GM06990 (cell line): ENCODE measurements around the gene ENC1.

ENCODE experiments used
- DNase-seq: peaks from one replicate; pipeline ENCODE4 v3.0.0-alpha.2; 2011; ENCODE audit not compliant: insufficient read length; ENCODE audit errors: extremely low read depth
- H3K27me3 ChIP-seq: replicated peaks from 2 replicates; pipeline ENCODE4 v1.6.0; 2011; ENCODE audit warnings: low read length; ENCODE audit not compliant: control insufficient read depth, insufficient read depth
- H3K36me3 ChIP-seq: 2 replicates; pipeline ENCODE4 v1.5.1; 2011; ENCODE audit warnings: low read length; ENCODE audit not compliant: control insufficient read depth, insufficient read depth
- H3K4me3 ChIP-seq: replicated peaks from 2 replicates; pipeline ENCODE4 v1.5.1; 2011; ENCODE audit warnings: low read depth, mild to moderate bottlenecking, control low read depth, low read length
- TF ChIP-seq, protein P1 (sequence below): IDR thresholded peaks from 2 replicates; pipeline ENCODE4 v1.5.1; 2011; ENCODE audit warnings: low read length, control low read depth, mild to moderate bottlenecking, inconsistent platforms; ENCODE audit not compliant: insufficient read depth, poor library complexity, severe bottlenecking

Gene ENC1

DNA sequence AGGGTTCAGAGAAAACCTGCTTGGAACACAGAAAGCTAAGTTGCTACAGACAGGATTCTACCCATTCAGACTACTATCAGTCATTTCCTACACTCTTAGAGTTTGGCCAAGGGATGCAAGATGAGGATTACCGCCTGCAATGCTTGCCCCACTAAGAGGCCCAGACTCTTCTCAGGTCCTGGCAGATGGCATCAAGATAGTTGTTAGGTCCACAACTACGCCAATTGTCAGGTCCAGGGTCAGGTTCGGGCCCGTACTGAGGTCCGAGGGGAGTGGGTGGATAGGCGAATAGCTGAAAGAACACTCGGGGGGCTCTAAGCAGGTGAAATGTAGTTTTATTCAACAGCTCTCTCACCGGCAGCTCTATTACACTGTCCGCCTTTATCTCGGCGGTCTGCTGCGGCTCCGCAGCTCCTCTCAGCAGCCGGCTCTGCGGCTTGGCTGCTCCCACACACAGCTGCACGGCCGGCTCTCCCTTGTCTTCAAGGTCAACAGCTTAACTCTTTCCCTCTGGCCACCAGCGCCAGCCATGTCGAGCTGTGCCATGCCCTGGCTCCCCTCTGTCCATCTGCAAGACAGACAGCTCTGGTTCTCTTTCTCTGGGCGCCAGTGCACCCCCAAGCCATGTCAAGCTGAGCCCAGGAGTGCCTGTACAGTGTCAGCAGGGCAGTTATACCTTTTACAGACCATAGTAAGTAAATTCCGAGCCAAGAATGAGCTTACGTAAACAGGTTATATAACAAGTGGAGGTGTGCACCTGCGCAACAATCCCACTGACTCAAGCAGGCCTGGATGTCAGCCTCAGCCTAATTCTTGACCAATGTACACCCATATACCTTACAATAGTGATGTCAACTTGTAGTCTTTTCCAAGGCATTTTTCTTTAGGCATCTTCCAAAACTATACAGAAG is 24.0 kb downstream of the ENC1 start:
- no peak for DNase-seq
- Histone ChIP-seq H3K36me3 (no peaks in the 10 kb centered on the region), H3K4me3 (no peak overlapping the region), H3K27me3 (no peaks in the 10 kb centered on the region)
- TF ChIP-seq, protein P1, sequence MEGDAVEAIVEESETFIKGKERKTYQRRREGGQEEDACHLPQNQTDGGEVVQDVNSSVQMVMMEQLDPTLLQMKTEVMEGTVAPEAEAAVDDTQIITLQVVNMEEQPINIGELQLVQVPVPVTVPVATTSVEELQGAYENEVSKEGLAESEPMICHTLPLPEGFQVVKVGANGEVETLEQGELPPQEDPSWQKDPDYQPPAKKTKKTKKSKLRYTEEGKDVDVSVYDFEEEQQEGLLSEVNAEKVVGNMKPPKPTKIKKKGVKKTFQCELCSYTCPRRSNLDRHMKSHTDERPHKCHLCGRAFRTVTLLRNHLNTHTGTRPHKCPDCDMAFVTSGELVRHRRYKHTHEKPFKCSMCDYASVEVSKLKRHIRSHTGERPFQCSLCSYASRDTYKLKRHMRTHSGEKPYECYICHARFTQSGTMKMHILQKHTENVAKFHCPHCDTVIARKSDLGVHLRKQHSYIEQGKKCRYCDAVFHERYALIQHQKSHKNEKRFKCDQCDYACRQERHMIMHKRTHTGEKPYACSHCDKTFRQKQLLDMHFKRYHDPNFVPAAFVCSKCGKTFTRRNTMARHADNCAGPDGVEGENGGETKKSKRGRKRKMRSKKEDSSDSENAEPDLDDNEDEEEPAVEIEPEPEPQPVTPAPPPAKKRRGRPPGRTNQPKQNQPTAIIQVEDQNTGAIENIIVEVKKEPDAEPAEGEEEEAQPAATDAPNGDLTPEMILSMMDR: no peak

DNA sequence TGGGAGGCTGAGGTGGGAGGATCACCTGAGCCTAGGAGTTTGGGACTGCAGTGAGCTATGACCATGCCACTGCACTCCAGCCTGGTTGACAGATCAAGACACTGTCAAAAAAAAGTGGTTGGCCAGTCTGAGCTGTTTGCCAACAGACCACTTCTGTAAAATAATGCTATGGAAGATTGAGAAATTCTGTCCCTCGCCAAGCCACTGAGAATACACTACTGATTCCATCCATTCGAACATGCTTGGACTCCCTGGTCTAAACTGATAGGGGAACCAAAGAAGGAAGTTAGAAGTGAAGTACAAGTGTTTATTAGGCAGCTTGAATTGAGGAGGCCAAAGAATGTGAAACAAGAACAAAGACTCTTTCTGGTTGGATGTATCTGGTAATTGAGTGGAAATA is 27.2 kb downstream of the ENC1 start:
- H3K27me3 ChIP-seq: no peaks in the 10 kb centered on the region; the same call in 1 of the 2 replicates
- no peak overlapping the region for H3K4me3 ChIP-seq
- TF ChIP-seq, protein P1: no peak
- DNase-seq: no peak
- no peaks in the 10 kb centered on the region for H3K36me3 ChIP-seq

DNA sequence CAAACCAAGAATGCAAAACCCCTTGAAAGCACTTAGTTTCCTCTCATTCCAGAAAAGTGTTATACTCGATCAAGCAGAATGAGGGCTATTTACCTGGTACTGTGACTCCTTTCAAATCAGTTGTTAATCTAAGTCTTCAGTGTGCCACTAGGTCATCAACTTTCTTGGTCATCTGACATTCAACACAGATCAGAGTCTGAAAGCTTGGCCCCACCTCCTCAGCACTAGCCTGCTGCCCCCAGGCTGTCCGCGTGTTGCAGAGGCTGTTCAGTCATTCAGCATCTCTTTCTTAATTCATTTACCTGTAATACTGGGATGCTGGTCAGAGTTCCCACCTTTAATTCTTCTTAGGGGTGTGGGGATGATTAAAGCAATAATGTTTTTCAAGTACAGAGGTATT is 28.5 kb downstream of the ENC1 start:
- no peak for DNase-seq

DNA sequence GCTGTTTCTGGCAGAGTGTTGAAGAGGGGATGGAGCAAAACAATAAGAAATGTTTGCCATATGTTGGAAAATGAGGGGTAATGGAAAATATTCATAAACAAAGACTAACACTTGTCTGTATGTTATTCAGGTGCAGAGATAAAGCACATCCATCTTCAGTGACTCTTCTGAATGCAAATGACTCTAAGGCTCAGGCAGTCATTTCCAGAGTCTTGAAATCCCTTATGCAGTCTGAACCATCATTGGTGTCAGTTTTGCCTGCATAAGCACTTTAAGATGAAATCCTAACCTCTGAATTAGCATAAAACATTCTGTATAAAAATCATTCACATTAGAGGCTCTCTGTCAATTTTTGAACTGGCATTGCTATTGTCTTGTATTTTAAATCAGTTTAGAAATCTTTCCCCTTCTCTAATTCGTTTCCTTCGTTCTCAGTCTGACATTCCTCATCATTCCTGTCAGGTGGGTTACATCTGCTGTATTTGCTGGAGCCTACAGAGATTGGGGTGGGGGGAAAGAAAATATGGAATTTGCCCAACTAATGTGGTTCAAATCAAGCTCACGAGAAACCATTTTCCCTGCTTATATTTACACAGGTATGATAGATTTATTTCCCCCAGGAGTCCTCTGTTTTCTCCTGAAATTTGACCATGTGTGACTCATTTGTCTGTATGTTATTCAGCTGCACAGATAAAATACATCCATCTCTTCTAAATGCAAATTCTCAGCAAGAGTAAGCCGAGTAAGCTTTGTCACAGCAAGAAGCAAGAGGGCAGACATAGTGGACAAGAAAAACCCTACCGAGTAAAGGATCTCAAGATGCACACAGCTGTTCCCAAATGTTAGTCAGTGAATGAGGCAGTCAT is 31.6 kb downstream of the ENC1 start:
- TF ChIP-seq, protein P1: no peak
- Histone ChIP-seq H3K4me3 (no peak overlapping the region), H3K27me3 (no peaks in the 10 kb centered on the region; the same call in 1 of the 2 replicates), H3K36me3 (no peaks in the 10 kb centered on the region)
- no peak for DNase-seq

More for the DNA sequence above, 28.5 kb downstream of the ENC1 start:
- Histone ChIP-seq H3K27me3 (no peaks in the 10 kb centered on the region; the same call in 1 of the 2 replicates), H3K4me3 (no peak overlapping the region), H3K36me3 (no peaks in the 10 kb centered on the region)
- TF ChIP-seq, protein P1: no peak

DNA sequence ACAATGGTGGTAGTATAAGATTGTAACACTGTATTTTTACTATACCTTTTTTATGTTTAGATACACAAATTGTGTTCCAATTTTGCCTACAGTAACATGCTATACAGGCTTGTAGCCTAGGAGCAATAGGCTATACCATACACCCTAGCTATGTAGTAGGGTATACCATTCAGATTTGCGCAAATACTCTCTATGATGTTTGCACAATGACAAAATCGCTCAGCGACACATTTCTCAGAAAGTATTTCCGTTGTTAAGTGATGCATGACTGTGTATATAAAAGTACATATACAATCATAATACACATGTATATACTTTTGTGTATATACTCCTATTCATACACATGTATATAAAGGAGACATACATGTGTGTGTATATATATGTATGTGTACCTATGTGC is 34.8 kb downstream of the ENC1 start:
- Histone ChIP-seq H3K27me3 (no peaks in the 10 kb centered on the region; the same call in 1 of the 2 replicates), H3K4me3 (no peak overlapping the region), H3K36me3 (no peaks in the 10 kb centered on the region)
- DNase-seq: no peak
- TF ChIP-seq, protein P1: no peak
